A204.1 (cell line): ENCODE results near the gene QSOX1.
"Not testable (repeated sequence)": the region's sequence is repeated elsewhere in the genome, so short reads cannot be mapped to it uniquely, and the experiment has no call there.

ENCODE experiments used
- FAIRE-seq: peaks from 2 replicates; lab custom pipeline; 2012; peaks lifted over from hg19 to GRCh38; lab: Jason Lieb, UNC

QSOX1 gene, protein sequence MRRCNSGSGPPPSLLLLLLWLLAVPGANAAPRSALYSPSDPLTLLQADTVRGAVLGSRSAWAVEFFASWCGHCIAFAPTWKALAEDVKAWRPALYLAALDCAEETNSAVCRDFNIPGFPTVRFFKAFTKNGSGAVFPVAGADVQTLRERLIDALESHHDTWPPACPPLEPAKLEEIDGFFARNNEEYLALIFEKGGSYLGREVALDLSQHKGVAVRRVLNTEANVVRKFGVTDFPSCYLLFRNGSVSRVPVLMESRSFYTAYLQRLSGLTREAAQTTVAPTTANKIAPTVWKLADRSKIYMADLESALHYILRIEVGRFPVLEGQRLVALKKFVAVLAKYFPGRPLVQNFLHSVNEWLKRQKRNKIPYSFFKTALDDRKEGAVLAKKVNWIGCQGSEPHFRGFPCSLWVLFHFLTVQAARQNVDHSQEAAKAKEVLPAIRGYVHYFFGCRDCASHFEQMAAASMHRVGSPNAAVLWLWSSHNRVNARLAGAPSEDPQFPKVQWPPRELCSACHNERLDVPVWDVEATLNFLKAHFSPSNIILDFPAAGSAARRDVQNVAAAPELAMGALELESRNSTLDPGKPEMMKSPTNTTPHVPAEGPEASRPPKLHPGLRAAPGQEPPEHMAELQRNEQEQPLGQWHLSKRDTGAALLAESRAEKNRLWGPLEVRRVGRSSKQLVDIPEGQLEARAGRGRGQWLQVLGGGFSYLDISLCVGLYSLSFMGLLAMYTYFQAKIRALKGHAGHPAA

GRCh38 chr1:180154325-180155181 lies at the start of gene QSOX1:
TSS of gene QSOX1 (plus strand) at chr1:180154869. CDS start at chr1:180154908, 39 bp downstream.
- FAIRE-seq: no peak

- FAIRE-seq: no peak
Observed at GRCh38 chr1:180112091-180112490, 42.6 kb upstream of the QSOX1 start.

DNA sequence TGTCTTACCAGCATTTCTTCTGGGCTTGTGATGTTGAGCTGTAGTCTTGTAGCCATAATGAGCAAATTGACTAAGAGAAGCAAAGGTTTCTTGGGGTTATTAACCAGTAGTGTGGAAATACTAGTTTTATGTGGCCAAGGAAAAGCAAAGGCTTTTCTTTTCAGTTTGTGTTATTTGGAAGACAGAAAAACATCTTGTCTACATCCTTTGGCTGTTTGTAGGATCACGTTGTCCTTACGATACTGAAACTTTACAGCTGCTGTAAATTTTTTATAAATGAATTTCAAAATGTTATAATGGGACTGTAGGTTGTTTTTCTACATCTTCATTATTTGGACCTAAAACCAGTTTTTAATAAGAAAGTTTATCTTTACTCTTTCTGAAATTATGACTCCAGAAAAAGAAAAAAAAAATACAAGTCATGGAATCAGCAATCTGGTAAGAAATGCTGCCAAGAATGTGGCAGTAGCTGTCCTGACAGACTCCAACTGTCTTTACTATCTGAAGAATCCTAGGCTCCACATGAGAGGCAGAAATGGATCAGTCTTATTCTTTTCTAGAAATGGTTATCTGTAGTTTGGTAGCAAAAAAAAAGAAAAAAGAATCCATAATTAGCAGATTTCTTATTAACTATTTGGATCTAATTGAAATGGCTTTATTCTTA lies 41.6 kb upstream of the QSOX1 start:
- no peak for FAIRE-seq

- no peak for FAIRE-seq
Observed at GRCh38 chr1:180114396-180114945, 40.2 kb upstream of the QSOX1 start.

DNA sequence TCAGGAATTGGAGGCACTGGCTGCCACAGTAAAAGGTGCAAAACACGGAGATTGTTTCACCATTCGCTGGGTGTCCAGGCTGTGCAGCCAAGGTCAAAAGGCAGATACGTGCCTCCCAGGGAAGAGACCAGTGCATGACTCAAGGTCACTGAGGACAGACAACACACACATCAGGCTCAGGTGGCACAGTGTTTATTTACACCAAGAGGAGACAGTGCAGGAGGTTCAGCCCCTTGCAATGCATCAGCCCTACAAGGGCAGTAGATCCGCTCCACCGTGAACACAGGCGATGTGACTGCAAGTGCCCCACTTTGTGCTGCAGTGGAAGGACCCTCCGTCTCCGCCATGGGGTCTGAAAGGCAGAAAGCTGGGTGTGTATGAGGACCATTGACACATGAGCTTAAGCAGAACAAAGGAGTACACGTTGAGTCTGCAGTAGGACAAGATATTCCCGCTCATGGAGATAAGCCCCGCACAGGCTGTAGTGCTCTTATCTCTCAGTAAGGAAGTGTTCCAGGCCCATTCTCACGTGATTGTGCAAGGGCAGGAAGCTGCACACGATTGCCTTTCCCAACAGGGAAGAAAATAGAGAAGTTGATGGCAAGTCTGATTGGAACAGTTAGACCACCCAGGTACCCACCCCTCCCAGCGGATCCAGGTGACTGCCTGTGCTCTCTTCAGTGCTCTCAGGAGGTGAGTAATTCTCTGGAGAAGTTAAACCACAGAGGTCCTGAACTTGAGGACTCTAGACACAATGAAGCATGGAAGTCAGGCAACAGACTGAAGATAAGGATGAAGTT lies 37.5 kb upstream of the QSOX1 start:
- FAIRE-seq: no peak

DNA sequence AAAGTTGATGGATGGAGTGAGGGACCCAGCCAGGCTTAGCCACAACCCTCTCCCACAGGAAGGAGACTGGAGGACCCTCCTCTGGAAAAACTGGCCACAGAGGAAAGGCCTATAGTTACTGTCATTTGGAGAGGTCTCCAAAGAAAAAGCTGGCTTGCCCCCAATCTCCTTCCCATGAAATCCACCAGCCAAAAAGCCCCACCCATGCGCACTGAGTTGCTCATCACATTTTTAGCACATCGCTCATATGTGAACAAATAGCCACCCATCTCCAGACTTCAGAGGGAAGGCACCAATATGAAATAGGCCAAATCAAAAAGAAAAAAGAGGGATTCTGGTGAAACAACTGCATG lies 36.9 kb upstream of the QSOX1 start:
- no peak for FAIRE-seq

DNA sequence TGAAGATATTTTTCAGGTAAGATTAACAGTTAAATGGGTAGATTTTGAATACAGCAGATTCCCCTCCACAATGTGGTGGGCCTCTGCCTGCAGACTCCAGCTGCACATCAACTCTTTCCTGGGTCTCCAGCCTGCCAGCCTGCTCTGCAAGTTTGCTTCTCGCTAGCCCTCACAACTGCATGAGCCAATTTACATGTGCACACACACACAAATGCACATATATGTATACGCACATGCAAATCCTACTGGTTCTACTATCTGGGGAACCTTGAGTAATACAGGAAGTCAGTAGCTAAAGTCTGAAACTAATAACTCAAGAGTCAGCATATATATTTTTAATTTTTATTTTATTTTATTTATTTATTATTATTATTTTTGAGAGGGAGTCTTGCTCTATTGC lies 34.8 kb upstream of the QSOX1 start:
- no peak for FAIRE-seq

- FAIRE-seq: no peak
Observed at GRCh38 chr1:180123463-180123936, 31.2 kb upstream of the QSOX1 start.

DNA sequence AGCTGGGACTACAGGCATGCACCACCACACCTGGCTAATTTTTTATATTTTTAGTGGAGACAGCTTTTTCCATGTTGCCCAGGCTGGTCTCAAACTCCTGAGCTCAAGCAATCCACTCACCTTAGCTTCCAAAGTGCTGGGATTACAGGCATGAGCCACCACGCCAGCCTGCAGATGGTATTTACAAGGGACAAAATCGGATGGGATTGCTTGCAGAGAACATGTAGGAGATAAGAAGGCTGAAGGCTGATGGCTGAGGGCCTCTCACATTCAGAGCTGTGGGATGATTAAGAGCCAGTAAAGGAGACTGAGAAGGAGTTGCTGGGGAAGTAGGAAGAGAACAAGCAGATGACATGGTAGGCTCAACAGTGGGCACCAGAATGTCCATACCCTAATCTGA lies 24.0 kb upstream of the QSOX1 start:
- FAIRE-seq: no peak

- FAIRE-seq: no peak
Observed at GRCh38 chr1:180131510-180131909, 23.2 kb upstream of the QSOX1 start.

GRCh38 chr1:180133193-180133592 lies 21.5 kb upstream of the QSOX1 start:
- FAIRE-seq: no peak

GRCh38 chr1:180133688-180134087 lies 21.0 kb upstream of the QSOX1 start:
- FAIRE-seq: not testable (repeated sequence)

- FAIRE-seq: no peak
Observed at GRCh38 chr1:180135535-180135934, 19.1 kb upstream of the QSOX1 start.

DNA sequence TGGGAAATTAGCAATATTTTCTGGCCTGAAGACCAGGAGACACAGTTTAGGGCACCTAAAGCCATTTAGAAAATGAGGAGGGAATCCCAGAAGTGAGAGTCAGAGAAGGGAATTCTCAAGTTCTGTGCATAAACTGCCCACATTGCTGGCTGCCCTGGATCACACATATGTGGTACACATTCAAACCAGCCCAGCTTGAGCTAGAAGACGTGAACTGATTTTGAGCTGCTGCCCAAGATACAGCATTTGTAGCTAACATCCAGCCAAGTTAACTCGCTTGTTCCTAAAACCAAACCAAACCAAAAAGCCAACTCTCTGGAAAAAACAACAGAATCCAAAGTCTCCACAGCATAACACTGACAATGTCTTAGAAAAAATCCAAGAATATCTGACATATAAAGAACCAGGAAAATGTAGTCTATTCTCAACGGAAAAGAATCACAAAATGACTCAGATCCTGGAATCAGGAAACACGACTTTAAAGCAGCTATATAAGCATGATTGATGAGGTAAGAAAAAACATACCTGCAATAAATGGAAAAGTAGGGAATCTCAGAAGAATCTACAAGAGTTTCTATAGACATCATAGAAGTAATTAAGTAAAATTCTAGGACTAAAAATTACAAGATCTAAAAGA lies 18.2 kb upstream of the QSOX1 start:
- FAIRE-seq: no peak

DNA sequence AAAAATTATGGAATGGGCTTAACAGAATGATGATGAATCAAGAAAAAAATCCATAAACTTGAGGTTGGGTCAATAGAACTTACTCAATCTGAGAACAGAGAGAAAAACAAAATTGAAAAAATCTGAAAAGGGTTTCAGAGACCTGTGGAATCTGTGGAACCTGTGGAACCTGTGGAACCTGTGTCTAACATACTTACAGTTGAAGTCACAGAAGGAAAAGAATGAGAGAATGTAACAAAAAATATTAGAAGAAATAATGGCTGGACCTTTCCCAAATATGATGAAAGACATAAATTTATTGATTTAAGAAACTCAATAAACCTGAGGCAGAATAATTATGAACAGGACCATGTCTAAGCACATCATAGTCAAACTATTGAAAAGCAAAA lies 17.7 kb upstream of the QSOX1 start:
- no peak for FAIRE-seq

GRCh38 chr1:180137776-180138175 lies 16.9 kb upstream of the QSOX1 start:
- no peak for FAIRE-seq

GRCh38 chr1:180141381-180141934 lies 13.2 kb upstream of the QSOX1 start:
- FAIRE-seq: no peak

DNA sequence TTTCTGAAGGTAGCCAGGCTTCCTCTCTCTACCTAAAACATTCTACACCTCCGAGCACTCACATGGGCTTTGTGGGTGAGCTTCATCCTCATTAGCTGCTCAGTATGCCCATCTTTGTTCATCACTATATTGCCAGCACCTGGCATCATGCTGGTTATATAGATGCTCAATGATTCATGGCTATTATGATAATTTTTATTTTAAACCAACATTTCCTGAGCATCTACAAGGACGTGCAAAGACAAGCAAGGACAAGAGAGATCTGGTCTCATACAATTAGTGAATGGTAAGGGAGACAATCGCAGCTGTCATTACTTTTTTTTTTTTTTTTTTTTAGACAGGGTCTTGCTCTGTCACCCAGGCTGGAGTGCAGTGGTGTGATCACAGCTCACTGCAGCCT lies 11.3 kb upstream of the QSOX1 start:
- FAIRE-seq: no peak

DNA sequence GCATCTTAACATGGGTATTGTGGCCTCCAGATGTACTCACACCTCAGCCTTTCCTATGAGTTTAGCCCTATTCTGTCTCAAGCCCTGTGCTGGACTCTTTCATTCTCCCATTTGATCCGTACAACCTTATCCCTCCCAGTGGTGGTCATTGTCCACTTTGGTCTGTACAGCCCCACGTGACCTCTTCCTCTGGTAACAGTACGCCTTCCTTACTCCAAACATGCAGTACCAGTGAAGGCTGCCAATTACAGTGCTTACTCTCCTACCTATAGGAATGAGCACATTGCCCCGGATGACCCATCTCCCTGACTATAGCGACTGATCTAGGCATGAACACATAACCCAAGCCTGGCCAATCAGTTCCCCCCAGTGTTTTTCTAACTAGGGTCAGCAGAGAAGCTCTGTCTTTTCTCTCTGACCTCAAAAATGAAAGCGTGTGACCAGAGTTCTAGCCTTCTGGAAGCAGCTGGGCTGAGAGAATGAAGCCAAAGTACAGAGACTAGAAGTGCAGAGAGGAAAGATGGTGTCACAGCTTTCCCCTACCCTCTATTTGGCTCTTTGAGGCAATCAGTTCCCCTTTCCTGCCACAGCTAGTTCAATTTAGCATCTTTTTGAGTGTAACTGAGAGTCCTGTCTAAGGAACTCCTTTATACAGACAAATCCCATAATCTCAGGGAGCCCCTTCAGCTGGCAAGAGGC lies 9.9 kb upstream of the QSOX1 start:
- no peak for FAIRE-seq

DNA sequence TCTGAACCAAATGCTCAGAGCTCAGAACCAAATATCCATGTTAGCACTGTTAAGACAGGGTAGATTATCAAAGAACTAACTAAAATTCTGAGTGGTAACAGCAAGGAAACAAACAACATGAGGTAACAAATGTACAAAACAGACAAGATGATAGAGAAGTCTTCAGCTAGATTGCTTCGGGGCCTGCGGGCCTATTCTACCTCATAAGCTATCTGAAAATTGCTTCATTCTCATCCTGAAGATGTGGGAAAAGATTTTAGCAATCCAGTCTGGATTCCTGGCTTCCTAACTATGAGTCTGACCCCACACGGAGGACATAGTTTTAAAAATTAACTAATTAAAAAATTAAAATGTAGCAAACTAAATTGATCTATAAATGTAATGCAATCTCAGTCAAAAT lies 9.2 kb upstream of the QSOX1 start:
- FAIRE-seq: no peak
